ENCODE measurements around the gene MAGEB2. TPM values are rescaled to one million over a fixed set of nuclear protein-coding genes. Genes with fewer than 3 reads are reported as not detected.

The MAGEB2 gene
- total and polyA plus RNA-seq, 10 donors: not detected

- no peaks in the 10 kb centered on the region for H3K36me3 ChIP-seq
- no peak overlapping the region for H3K4me3 ChIP-seq
- no peaks in the 10 kb centered on the region for H3K27me3 ChIP-seq (replicated peaks in 1 of 7)
- no peaks in the 10 kb centered on the region for H3K9me3 ChIP-seq
- intact Hi-C loops (cut with DNase I; ENCODE audit: low total_unique reads): no loop called here
- no peak overlapping the region for H3K27ac ChIP-seq
- DNase-seq: no peak
- TF ChIP-seq POLR2AphosphoS5 (IDR thresholded peaks at IDR 0.05): no peak
- TF ChIP-seq POLR2A (IDR thresholded peaks at IDR 0.05): no peak
- TF ChIP-seq, protein P1, sequence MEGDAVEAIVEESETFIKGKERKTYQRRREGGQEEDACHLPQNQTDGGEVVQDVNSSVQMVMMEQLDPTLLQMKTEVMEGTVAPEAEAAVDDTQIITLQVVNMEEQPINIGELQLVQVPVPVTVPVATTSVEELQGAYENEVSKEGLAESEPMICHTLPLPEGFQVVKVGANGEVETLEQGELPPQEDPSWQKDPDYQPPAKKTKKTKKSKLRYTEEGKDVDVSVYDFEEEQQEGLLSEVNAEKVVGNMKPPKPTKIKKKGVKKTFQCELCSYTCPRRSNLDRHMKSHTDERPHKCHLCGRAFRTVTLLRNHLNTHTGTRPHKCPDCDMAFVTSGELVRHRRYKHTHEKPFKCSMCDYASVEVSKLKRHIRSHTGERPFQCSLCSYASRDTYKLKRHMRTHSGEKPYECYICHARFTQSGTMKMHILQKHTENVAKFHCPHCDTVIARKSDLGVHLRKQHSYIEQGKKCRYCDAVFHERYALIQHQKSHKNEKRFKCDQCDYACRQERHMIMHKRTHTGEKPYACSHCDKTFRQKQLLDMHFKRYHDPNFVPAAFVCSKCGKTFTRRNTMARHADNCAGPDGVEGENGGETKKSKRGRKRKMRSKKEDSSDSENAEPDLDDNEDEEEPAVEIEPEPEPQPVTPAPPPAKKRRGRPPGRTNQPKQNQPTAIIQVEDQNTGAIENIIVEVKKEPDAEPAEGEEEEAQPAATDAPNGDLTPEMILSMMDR (IDR thresholded peaks at IDR 0.05 in 8 of 11, conservative IDR thresholded peaks at IDR 0.05 in 3 of 11): no peak
- WGBS, 5 donors: 75 to 95% (median 93%) methylated on average over 4 of the region's 4 CpGs
- no peaks in the 10 kb centered on the region for H3K4me1 ChIP-seq
Measured at GRCh38 chrX:30219372-30219771, 4.0 kb downstream of the MAGEB2 start.

- 62 to 93% (median 77%) methylated on average over 5 of the region's 5 CpGs for WGBS, 5 donors
- Histone ChIP-seq H3K27me3 (replicated peaks in 1 of 7) (no peaks in the 10 kb centered on the region), H3K4me3 (no peak overlapping the region), H3K27ac (no peak overlapping the region), H3K4me1 (no peaks in the 10 kb centered on the region), H3K9me3 (no peaks in the 10 kb centered on the region), H3K36me3 (no peaks in the 10 kb centered on the region)
- TF ChIP-seq POLR2A (IDR thresholded peaks at IDR 0.05) (no peak), POLR2AphosphoS5 (IDR thresholded peaks at IDR 0.05) (no peak)
- TF ChIP-seq, protein P1 (IDR thresholded peaks at IDR 0.05 in 8 of 11, conservative IDR thresholded peaks at IDR 0.05 in 3 of 11): no peak
- intact Hi-C loops (cut with DNase I; ENCODE audit: low total_unique reads): no loop called here
- DNase-seq: no peak
Measured at GRCh38 chrX:30220661-30221060, 5.3 kb downstream of the MAGEB2 start.

GRCh38 chrX:30224536-30224935 is 9.2 kb downstream of the MAGEB2 start:
- no peak overlapping the region for H3K4me3 ChIP-seq
- intact Hi-C loops (cut with DNase I; ENCODE audit: low total_unique reads): no loop called here
- no peaks in the 10 kb centered on the region for H3K4me1 ChIP-seq
- no peak for DNase-seq
- TF ChIP-seq POLR2A (IDR thresholded peaks at IDR 0.05) (no peak), POLR2AphosphoS5 (IDR thresholded peaks at IDR 0.05) (no peak)
- TF ChIP-seq, protein P1 (IDR thresholded peaks at IDR 0.05 in 8 of 11, conservative IDR thresholded peaks at IDR 0.05 in 3 of 11): no peak
- H3K9me3 ChIP-seq: no peaks in the 10 kb centered on the region
- WGBS, 5 donors: 51 to 81% (median 69%) methylated on average over 2 of the region's 2 CpGs
- H3K27ac ChIP-seq: no peak overlapping the region
- H3K36me3 ChIP-seq: no peaks in the 10 kb centered on the region
- H3K27me3 ChIP-seq (replicated peaks in 1 of 7): no peaks in the 10 kb centered on the region

DNA sequence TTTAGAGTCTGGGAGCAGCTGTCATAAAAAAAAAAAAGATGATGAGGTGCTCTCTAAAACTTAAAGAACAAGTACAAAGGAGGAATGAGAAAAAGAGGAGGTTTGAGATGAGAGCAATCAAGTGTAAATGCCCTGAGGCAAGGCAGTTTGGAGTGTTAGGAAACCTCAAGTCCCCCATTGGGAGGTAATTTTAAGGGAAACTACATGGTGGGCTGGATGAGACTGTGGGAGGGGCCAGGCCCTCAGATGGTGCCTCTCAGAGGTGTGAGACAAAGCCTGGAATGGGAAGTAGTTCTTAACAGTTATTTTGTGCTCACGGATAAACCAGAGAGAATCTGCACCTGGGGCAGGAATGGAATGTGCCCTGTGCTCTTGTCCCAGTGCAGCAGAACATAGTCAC is 13.2 kb downstream of the MAGEB2 start:
- H3K27ac ChIP-seq: no peak overlapping the region
- intact Hi-C loops (cut with DNase I; ENCODE audit: low total_unique reads): no loop called here
- H3K36me3 ChIP-seq: no peaks in the 10 kb centered on the region
- 50 to 80% (median 72%) methylated on average over 1 of the region's 1 CpG for WGBS, 5 donors
- H3K27me3 ChIP-seq (replicated peaks in 1 of 7): no peaks in the 10 kb centered on the region
- TF ChIP-seq, protein P1 (IDR thresholded peaks at IDR 0.05 in 8 of 11, conservative IDR thresholded peaks at IDR 0.05 in 3 of 11): no peak
- no peak for TF ChIP-seq POLR2A (IDR thresholded peaks at IDR 0.05)
- no peak for TF ChIP-seq POLR2AphosphoS5 (IDR thresholded peaks at IDR 0.05)
- DNase-seq: no peak
- no peak overlapping the region for H3K4me3 ChIP-seq
- H3K4me1 ChIP-seq: no peaks in the 10 kb centered on the region
- H3K9me3 ChIP-seq: no peaks in the 10 kb centered on the region

Measured in spleen (tissue), 11 donors.